Measurements from ENCODE around the gene SFSWAP. TPM values are rescaled to one million over a fixed set of nuclear protein-coding genes. Genes with fewer than 3 reads are reported as not detected.
"Not testable (repeated sequence)": the region's sequence is repeated elsewhere in the genome, so short reads cannot be mapped to it uniquely, and the experiment has no call there.

The SFSWAP gene
- total RNA-seq, 1 experiment from 2014 or later = 23.7 TPM

GRCh38 chr12:131774576-131775391 is 63.9 kb downstream of the SFSWAP start:
- DNase-seq (ENCODE audit: low spot score) = no peak
- in situ Hi-C loops (cut with HindIII; ENCODE audit: low sequenced_read_pairs) = no loop called here

GRCh38 chr12:131775392-131776236 is 64.7 kb downstream of the SFSWAP start:
- in situ Hi-C loops (cut with HindIII; ENCODE audit: low sequenced_read_pairs) = no loop called here

GRCh38 chr12:131776237-131776889 is 65.5 kb downstream of the SFSWAP start:
- no peak for DNase-seq (ENCODE audit: low spot score)
- in situ Hi-C loops (cut with HindIII; ENCODE audit: low sequenced_read_pairs) = no loop called here

More at GRCh38 chr12:131775392-131776236, 64.7 kb downstream of the SFSWAP start:
- DNase-seq (ENCODE audit: low spot score) = no peak

GRCh38 chr12:131777269-131777668 is 66.4 kb downstream of the SFSWAP start:
- in situ Hi-C loops (cut with HindIII; ENCODE audit: low sequenced_read_pairs); DNase-seq (ENCODE audit: low spot score): not testable (repeated sequence)

- no peak for DNase-seq (ENCODE audit: low spot score)
- in situ Hi-C loops (cut with HindIII; ENCODE audit: low sequenced_read_pairs) = no loop called here
Observed at GRCh38 chr12:131779027-131779426, 68.1 kb downstream of the SFSWAP start.

GRCh38 chr12:131782061-131782460 is 71.2 kb downstream of the SFSWAP start:
- in situ Hi-C loops (cut with HindIII; ENCODE audit: low sequenced_read_pairs) = no loop called here
- DNase-seq (ENCODE audit: low spot score) = no peak

GRCh38 chr12:131783915-131784541 is 73.1 kb downstream of the SFSWAP start:
- in situ Hi-C loops (cut with HindIII; ENCODE audit: low sequenced_read_pairs) = no loop called here
- DNase-seq (ENCODE audit: low spot score) = no peak

GRCh38 chr12:131784909-131785762 is 74.2 kb downstream of the SFSWAP start:
- DNase-seq (ENCODE audit: low spot score) = no peak
- in situ Hi-C loops (cut with HindIII; ENCODE audit: low sequenced_read_pairs) = no loop called here

GRCh38 chr12:131785763-131786330 is 75.0 kb downstream of the SFSWAP start:
- DNase-seq (ENCODE audit: low spot score) = no peak
- in situ Hi-C loops (cut with HindIII; ENCODE audit: low sequenced_read_pairs) = no loop called here

GRCh38 chr12:131786331-131786730 is 75.4 kb downstream of the SFSWAP start:
- in situ Hi-C loops (cut with HindIII; ENCODE audit: low sequenced_read_pairs) = no loop called here

GRCh38 chr12:131787143-131787660 is 76.3 kb downstream of the SFSWAP start:
- in situ Hi-C loops (cut with HindIII; ENCODE audit: low sequenced_read_pairs) = no loop called here
- DNase-seq (ENCODE audit: low spot score) = no peak

More at GRCh38 chr12:131786331-131786730, 75.4 kb downstream of the SFSWAP start:
- no peak for DNase-seq (ENCODE audit: low spot score)

- DNase-seq (ENCODE audit: low spot score) = no peak
- in situ Hi-C loops (cut with HindIII; ENCODE audit: low sequenced_read_pairs) = no loop called here
Observed at GRCh38 chr12:131788070-131788469, 77.2 kb downstream of the SFSWAP start.

GRCh38 chr12:131789638-131790037 is 78.7 kb downstream of the SFSWAP start:
- in situ Hi-C loops (cut with HindIII; ENCODE audit: low sequenced_read_pairs) = no loop called here
- no peak for DNase-seq (ENCODE audit: low spot score)

GRCh38 chr12:131793243-131794022 is 82.5 kb downstream of the SFSWAP start:
- DNase-seq (ENCODE audit: low spot score) = no peak
- in situ Hi-C loops (cut with HindIII; ENCODE audit: low sequenced_read_pairs) = no loop called here

- no peak for DNase-seq (ENCODE audit: low spot score)
- in situ Hi-C loops (cut with HindIII; ENCODE audit: low sequenced_read_pairs) = no loop called here
Observed at GRCh38 chr12:131794061-131794460, 83.2 kb downstream of the SFSWAP start.

- in situ Hi-C loops (cut with HindIII; ENCODE audit: low sequenced_read_pairs) = no loop called here
- no peak for DNase-seq (ENCODE audit: low spot score)
Observed at GRCh38 chr12:131794573-131794972, 83.7 kb downstream of the SFSWAP start.

- DNase-seq (ENCODE audit: low spot score) = no peak
- in situ Hi-C loops (cut with HindIII; ENCODE audit: low sequenced_read_pairs) = no loop called here
Observed at GRCh38 chr12:131795064-131795463, 84.2 kb downstream of the SFSWAP start.

Measured in G401 (cell line).